HEK293 (cell line): Measurements from ENCODE around the gene PLEKHG4B.

Experiments
- CTCF ChIP-seq: fragments of 450-650 bp; formaldehyde crosslinking; IDR thresholded peaks from 2 replicates; pipeline ENCODE4 v1.5.1; 2016; ENCODE audit warnings: missing biosample characterization, missing genetic modification characterization
- HOXA7 ChIP-seq: sonication (generic); formaldehyde crosslinking; IDR thresholded peaks from 2 replicates; pipeline ENCODE4 v1.8.1; 2022; ENCODE audit warnings: missing genetic modification reagents, borderline replicate concordance
- KLF16 ChIP-seq: fragments of 450-650 bp; formaldehyde crosslinking; IDR thresholded peaks from 2 replicates; pipeline ENCODE4 v1.5.1; 2017; ENCODE audit warnings: missing biosample characterization, missing genetic modification characterization
- MZF1 ChIP-seq: fragments of 450-650 bp; formaldehyde crosslinking; IDR thresholded peaks from 2 replicates; pipeline ENCODE4 v1.5.1; 2017; ENCODE audit warnings: missing biosample characterization, missing genetic modification characterization, borderline replicate concordance
- REST ChIP-seq: fragments of 450-650 bp; formaldehyde crosslinking; IDR thresholded peaks from 2 replicates; pipeline ENCODE4 v1.5.1; 2016; ENCODE audit warnings: missing biosample characterization, missing genetic modification characterization
- YY1 ChIP-seq: fragments of 450-650 bp; formaldehyde crosslinking; IDR thresholded peaks from 2 replicates; pipeline ENCODE4 v1.5.1; 2018; ENCODE audit warnings: missing biosample characterization, missing genetic modification characterization
- ZNF274 ChIP-seq, 2 experiments: fragments of 200-500 bp in 1 of 2; fragments of 450-650 bp in 1 of 2; sonication (Bioruptor generic) in 1 of 2; formaldehyde crosslinking in 1 of 2; IDR thresholded peaks; 2 replicates each; pipeline versions ENCODE4 v1.5.1 to v1.6.1; 2014 to 2016; ENCODE audit warnings: borderline replicate concordance in 1 of 2, inconsistent platforms in 1 of 2, low read length in 1 of 2, missing biosample characterization in 1 of 2, missing genetic modification characterization in 1 of 2
- ZNF280D ChIP-seq: fragments of 450-650 bp; formaldehyde crosslinking; IDR thresholded peaks from 2 replicates; pipeline ENCODE4 v1.5.1; 2016; ENCODE audit warnings: missing biosample characterization, missing genetic modification characterization
- ZNF473 ChIP-seq: fragments of 450-650 bp; formaldehyde crosslinking; IDR thresholded peaks from 2 replicates; pipeline ENCODE4 v1.5.1; 2017; ENCODE audit warnings: missing biosample characterization, missing genetic modification characterization
- ZNF48 ChIP-seq: fragments of 450-650 bp; formaldehyde crosslinking; IDR thresholded peaks from 2 replicates; pipeline ENCODE4 v1.5.1; 2016; ENCODE audit warnings: missing biosample characterization, missing genetic modification characterization
- ZNF704 ChIP-seq: fragments of 450-650 bp; formaldehyde crosslinking; IDR thresholded peaks from 2 replicates; pipeline ENCODE4 v1.5.1; 2016; ENCODE audit warnings: missing biosample characterization, missing genetic modification characterization
- ZSCAN18 ChIP-seq: fragments of 450-650 bp; formaldehyde crosslinking; IDR thresholded peaks from 2 replicates; pipeline ENCODE4 v1.5.1; 2016; ENCODE audit warnings: missing biosample characterization, missing genetic modification characterization
- ZXDB ChIP-seq: fragments of 450-650 bp; formaldehyde crosslinking; IDR thresholded peaks from 2 replicates; pipeline ENCODE4 v1.5.1; 2016; ENCODE audit warnings: missing biosample characterization, missing genetic modification characterization

- TF ChIP-seq HOXA7 (CRISPR knock-in tag), result no peak
- no peak for TF ChIP-seq ZNF704 (tag by site-specific recombination)
- no peak for TF ChIP-seq YY1 (tag by site-specific recombination)
- TF ChIP-seq ZNF473 (tag by site-specific recombination), result no peak
- no peak for TF ChIP-seq ZSCAN18 (tag by site-specific recombination)
- TF ChIP-seq ZNF280D (tag by site-specific recombination), result no peak
- no peak for TF ChIP-seq KLF16 (tag by site-specific recombination)
- TF ChIP-seq CTCF, result no peak
- no peak for TF ChIP-seq ZNF48
- TF ChIP-seq ZXDB (tag by site-specific recombination), result no peak
- TF ChIP-seq MZF1 (tag by site-specific recombination), result no peak
- no peak for TF ChIP-seq ZNF274 (IDR thresholded peaks at IDR 0.05; ENCODE audit: low read length)
- no peak for TF ChIP-seq ZNF274 (tag by site-specific recombination; IDR thresholded peaks at IDR 0.05; ENCODE audit: borderline replicate concordance)
- no peak for TF ChIP-seq REST (tag by site-specific recombination)
Observed at GRCh38 chr5:96976-97660, 5.2 kb downstream of the PLEKHG4B start.
